Panc1 (cell line): ENCODE measurements around the gene OR2T35. TPM values are rescaled to one million over a fixed set of nuclear protein-coding genes. Genes with fewer than 3 reads are reported as not detected.

Source experiments
- ATAC-seq: fragments of 200-7000 bp; cut with Tn5 transposase; 2 replicates; pipeline ENCODE4 v1.9.1; 2020; ENCODE audit warnings: mild to moderate bottlenecking, moderate library complexity
- BruUV-seq: library from RNA; stranded (reverse); fragments of 400-500 nt; replicated peaks from 2 replicates; lab custom pipeline; 2021; lab: Mats Ljungman, UMichigan
- CTCF ChIA-PET: fragments of 300-600 bp; sonication (Branson Sonifier 250); formaldehyde crosslinking; loops from one replicate; lab custom pipeline; 2022; ENCODE audit warnings: antibody characterized with exemption; lab: Charles Lee
- POLR2A ChIA-PET: fragments of 300-600 bp; sonication (Branson Sonifier 250); formaldehyde crosslinking; loops from one replicate; lab custom pipeline; 2022; ENCODE audit warnings: antibody characterized with exemption; lab: Charles Lee
- DNase-seq: peaks from one replicate; pipeline ENCODE4 v3.0.0-alpha.2; 2010; ENCODE audit warnings: low read depth, low spot score
- H3K27ac ChIP-seq: 2 replicates; pipeline ENCODE4 v1.5.1; 2011; ENCODE audit warnings: mild to moderate bottlenecking, low read length, inconsistent platforms
- H3K27me3 ChIP-seq: fragments of 200-500 bp; sonication (Bioruptor generic); 2 replicates; pipeline ENCODE4 v1.6.0; 2014; ENCODE audit warnings: low read length, inconsistent platforms; ENCODE audit not compliant: control insufficient read depth, insufficient read depth
- H3K36me3 ChIP-seq: fragments of 200-500 bp; sonication (Bioruptor generic); 2 replicates; pipeline ENCODE4 v1.5.1; 2014; ENCODE audit warnings: inconsistent platforms, mild to moderate bottlenecking, low read length, moderate library complexity; ENCODE audit not compliant: control insufficient read depth, insufficient read depth
- H3K4me1 ChIP-seq: 2 replicates; pipeline ENCODE4 v1.5.1; 2011; ENCODE audit warnings: inconsistent platforms, mild to moderate bottlenecking, low read length, moderate library complexity; ENCODE audit not compliant: control insufficient read depth, insufficient read depth
- H3K4me3 ChIP-seq, 2 experiments: 2 replicates each; pipeline ENCODE4 v1.5.1; 2011 to 2012; ENCODE audit warnings: low read depth in 2 of 2, low read length in 2 of 2, mild to moderate bottlenecking in 2 of 2, inconsistent platforms in 1 of 2, moderate library complexity in 1 of 2
- H3K9me3 ChIP-seq: fragments of 200-500 bp; sonication (Bioruptor generic); 2 replicates; pipeline ENCODE4 v1.5.1; 2014; ENCODE audit warnings: low read depth, mild to moderate bottlenecking, inconsistent platforms, low read length, moderate library complexity; ENCODE audit not compliant: control insufficient read depth, insufficient read depth
- CTCF ChIP-seq: fragments of 450-650 bp; IDR thresholded peaks from 2 replicates; pipeline ENCODE4 v1.5.1; 2017; ENCODE audit warnings: mild to moderate bottlenecking
- POLR2AphosphoS5 ChIP-seq: IDR thresholded peaks from 2 replicates; pipeline ENCODE4 v1.6.1; 2012; ENCODE audit warnings: mild to moderate bottlenecking, low read depth, low read length, moderate library complexity
- REST ChIP-seq, 2 experiments: IDR thresholded peaks; 2 replicates each; pipeline ENCODE4 v1.6.1; 2011 to 2012; ENCODE audit warnings: low read depth in 2 of 2, control low read depth in 1 of 2, low read length in 1 of 2, mild to moderate bottlenecking in 1 of 2, moderate library complexity in 1 of 2; ENCODE audit not compliant: insufficient read depth in 1 of 2
- SIN3A ChIP-seq: IDR thresholded peaks from 2 replicates; pipeline ENCODE4 v1.6.1; 2012; ENCODE audit warnings: low read depth, mild to moderate bottlenecking, low read length, moderate library complexity, borderline replicate concordance; ENCODE audit not compliant: insufficient read depth
- TCF7L2 ChIP-seq: IDR thresholded peaks from 2 replicates; pipeline ENCODE4 v1.6.1; 2011; ENCODE audit warnings: mild to moderate bottlenecking, low read depth, low read length, inconsistent platforms
- in situ Hi-C: cut with HindIII; loops from 2 replicates; pipeline ENCODE4 v1.10.0; 2016; ENCODE audit warnings: low sequenced_read_pairs, low pct_unique_long_range_greater_than_20kb
- intact Hi-C: fragments of 100-400 bp; cut with micrococcal nuclease; formaldehyde crosslinking; loops from one replicate; pipeline ENCODE4 v1.10.0; 2022; ENCODE audit not compliant: unreplicated experiment
- total RNA-seq: library from RNA; stranded (reverse); gene quantifications from one replicate; pipeline ENCODE4 v1.2.1, GENCODE V29; 2021; ENCODE audit not compliant: unreplicated experiment

OR2T35 gene
- total RNA-seq, 1 experiment from 2014 or later, result not detected

GRCh38 chr1:248593226-248593625 lies 51.9 kb downstream of the OR2T35 start:
- Histone ChIP-seq H3K4me3 (no peak overlapping the region), H3K27me3 (no peaks in the 10 kb centered on the region), H3K4me1 (no peaks in the 10 kb centered on the region), H3K9me3 (no peaks in the 10 kb centered on the region), H3K27ac (no peak overlapping the region), H3K36me3 (no peaks in the 10 kb centered on the region)
- TF ChIP-seq CTCF (no peak), POLR2AphosphoS5 (no peak), REST (IDR thresholded peaks at IDR 0.05; ENCODE audit: insufficient read depth in 1 of 2, low read depth in 2 of 2, low read length in 1 of 2) (no peak)
- ChIA-PET CTCF (no interaction called here), POLR2A (no interaction called here)
- no TSS peak for BruUV-seq
- DNase-seq (no peak), ATAC-seq (no peak)
- intact Hi-C loops (no loop called here), in situ Hi-C loops (no loop called here)

- no peak for DNase-seq
These were observed 52.4 kb downstream of the OR2T35 start for GRCh38 chr1:248592655-248593054.

More at GRCh38 chr1:248592655-248593054, 52.4 kb downstream of the OR2T35 start:
- H3K27me3 ChIP-seq, result no peaks in the 10 kb centered on the region
- TF ChIP-seq SIN3A, result no peak
- TF ChIP-seq REST (IDR thresholded peaks at IDR 0.05; ENCODE audit: insufficient read depth in 1 of 2, low read depth in 2 of 2, low read length in 1 of 2), result no peak
- TF ChIP-seq TCF7L2, result no peak
- no peak for TF ChIP-seq CTCF
- TF ChIP-seq POLR2AphosphoS5, result no peak
- no peaks in the 10 kb centered on the region for H3K36me3 ChIP-seq
- in situ Hi-C loops (no loop called here), intact Hi-C loops (no loop called here)
- no peaks in the 10 kb centered on the region for H3K4me1 ChIP-seq
- H3K27ac ChIP-seq, result no peak overlapping the region
- POLR2A ChIA-PET, result no interaction called here
- CTCF ChIA-PET, result no interaction called here
- peaks cover 2% of the 10 kb centered on the region; the same call in 1 of the 2 replicates for H3K9me3 ChIP-seq
- H3K4me3 ChIP-seq, result no peak overlapping the region
- no peak for ATAC-seq
- no TSS peak for BruUV-seq
